ENCODE data around the gene GDA.

GDA gene

DNA sequence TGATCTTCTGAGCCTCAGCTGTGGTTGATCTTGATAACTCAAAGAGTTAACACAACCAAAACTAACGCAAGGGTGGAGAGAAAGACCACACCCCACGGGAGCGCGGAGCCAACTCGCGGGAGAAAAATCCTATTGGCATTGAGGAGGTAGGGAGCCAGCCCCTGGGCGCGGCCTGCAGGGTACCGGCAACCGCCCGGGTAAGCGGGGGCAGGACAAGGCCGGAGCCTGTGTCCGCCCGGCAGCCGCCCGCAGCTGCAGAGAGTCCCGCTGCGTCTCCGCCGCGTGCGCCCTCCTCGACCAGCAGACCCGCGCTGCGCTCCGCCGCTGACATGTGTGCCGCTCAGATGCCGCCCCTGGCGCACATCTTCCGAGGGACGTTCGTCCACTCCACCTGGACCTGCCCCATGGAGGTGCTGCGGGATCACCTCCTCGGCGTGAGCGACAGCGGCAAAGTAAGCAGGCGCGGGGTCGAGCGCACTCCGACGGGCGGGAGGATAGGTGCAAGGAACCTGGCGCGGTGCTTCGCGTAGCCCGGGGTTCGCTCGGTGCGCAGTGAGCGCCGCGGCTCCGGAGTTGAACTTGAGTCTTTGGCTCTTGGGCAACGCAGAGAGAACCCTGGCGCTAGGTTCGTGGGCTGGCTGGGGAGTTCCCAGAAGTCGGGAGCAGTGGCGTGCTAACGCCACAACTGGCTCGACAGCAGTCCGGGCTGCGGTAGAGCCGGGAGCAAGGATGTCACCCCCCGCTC lies at the start of gene GDA:
GDA (plus strand) TSS at position 210 of the 745 bp plus-strand sequence; CDS start at position 330, 120 bp downstream.
- no peak for DNase-seq (ENCODE audit: low read depth)
- H3K4me3 ChIP-seq (ENCODE audit: low read depth, low read length), result no peak within 1 kb of the TSS
- TF ChIP-seq, protein P1, sequence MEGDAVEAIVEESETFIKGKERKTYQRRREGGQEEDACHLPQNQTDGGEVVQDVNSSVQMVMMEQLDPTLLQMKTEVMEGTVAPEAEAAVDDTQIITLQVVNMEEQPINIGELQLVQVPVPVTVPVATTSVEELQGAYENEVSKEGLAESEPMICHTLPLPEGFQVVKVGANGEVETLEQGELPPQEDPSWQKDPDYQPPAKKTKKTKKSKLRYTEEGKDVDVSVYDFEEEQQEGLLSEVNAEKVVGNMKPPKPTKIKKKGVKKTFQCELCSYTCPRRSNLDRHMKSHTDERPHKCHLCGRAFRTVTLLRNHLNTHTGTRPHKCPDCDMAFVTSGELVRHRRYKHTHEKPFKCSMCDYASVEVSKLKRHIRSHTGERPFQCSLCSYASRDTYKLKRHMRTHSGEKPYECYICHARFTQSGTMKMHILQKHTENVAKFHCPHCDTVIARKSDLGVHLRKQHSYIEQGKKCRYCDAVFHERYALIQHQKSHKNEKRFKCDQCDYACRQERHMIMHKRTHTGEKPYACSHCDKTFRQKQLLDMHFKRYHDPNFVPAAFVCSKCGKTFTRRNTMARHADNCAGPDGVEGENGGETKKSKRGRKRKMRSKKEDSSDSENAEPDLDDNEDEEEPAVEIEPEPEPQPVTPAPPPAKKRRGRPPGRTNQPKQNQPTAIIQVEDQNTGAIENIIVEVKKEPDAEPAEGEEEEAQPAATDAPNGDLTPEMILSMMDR (conservative IDR thresholded peaks at IDR 0.05; ENCODE audit: low read depth, low read length), result no peak

DNA sequence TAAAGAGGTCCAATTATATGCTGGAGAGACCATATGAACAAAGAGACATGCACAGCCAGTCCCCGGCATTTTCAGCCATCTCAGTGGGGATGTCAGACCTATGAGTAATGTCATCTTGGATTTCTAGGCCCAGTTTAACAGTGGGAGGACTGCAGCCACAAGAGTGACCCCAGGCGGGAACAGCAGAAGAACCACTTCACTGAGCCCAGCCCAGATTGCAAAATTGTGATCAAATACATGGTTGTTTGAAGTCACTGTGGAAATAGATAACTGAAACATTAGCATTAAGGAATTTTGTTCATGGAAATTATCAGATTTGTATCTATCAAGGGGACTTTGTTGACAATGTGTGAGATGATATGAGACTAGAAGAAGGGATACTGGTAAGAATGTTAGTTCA lies 46.7 kb upstream of the GDA start:
- no peak for DNase-seq (ENCODE audit: low read depth)
- no peak overlapping the region for H3K4me3 ChIP-seq (ENCODE audit: low read depth, low read length)
- TF ChIP-seq, protein P1 (conservative IDR thresholded peaks at IDR 0.05; ENCODE audit: low read depth, low read length), result no peak

- no peak overlapping the region for H3K4me3 ChIP-seq (ENCODE audit: low read depth, low read length)
- TF ChIP-seq, protein P1 (conservative IDR thresholded peaks at IDR 0.05; ENCODE audit: low read depth, low read length), result no peak
- DNase-seq (ENCODE audit: low read depth), result no peak
Observed at GRCh38 chr9:72113056-72113455, 36.2 kb upstream of the GDA start.

DNA sequence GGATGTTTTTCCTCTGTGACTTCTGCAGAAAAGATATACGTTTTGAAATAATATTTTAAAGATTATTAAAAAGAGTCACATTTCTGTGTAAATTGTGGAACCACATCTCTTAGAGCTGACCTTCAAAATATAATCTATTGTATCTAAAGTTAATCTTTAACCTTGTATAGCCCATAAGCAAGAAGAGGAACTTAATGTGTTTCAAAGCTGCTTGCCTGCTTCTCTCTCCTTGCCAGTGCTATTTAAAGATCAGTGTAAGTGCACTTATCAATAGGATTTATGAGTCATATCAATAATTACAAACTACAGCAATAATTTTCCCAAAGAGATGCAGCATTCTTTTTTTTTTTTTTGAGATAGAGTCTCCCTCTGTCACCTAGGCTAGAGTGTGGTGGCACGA lies 29.4 kb upstream of the GDA start:
- no peak for DNase-seq (ENCODE audit: low read depth)
- no peak overlapping the region for H3K4me3 ChIP-seq (ENCODE audit: low read depth, low read length)
- TF ChIP-seq, protein P1 (conservative IDR thresholded peaks at IDR 0.05; ENCODE audit: low read depth, low read length), result no peak

GRCh38 chr9:72124947-72125346 lies 24.3 kb upstream of the GDA start:
- no peak for DNase-seq (ENCODE audit: low read depth)
- no peak overlapping the region for H3K4me3 ChIP-seq (ENCODE audit: low read depth, low read length)
- TF ChIP-seq, protein P1 (conservative IDR thresholded peaks at IDR 0.05; ENCODE audit: low read depth, low read length), result no peak

DNA sequence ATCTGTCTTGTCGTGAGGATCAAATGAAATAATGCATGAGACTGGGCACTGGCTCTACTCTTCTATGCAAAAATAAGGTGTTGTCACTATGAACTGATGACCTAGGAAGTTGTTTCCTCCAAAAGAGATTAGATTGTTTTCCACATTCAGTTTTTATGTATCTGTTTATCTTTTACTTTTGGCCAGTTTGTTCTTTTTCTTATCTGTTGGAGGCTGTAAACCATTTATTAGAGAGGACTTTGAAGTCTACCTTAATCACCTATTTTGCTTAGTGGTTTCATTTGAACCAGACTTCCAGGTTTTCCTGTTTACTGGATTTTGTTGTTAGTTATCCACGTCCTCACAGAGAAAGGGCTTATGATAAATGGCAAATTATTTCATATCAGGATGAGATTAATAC lies 21.5 kb upstream of the GDA start:
- DNase-seq (ENCODE audit: low read depth), result no peak
- TF ChIP-seq, protein P1 (conservative IDR thresholded peaks at IDR 0.05; ENCODE audit: low read depth, low read length), result no peak
- H3K4me3 ChIP-seq (ENCODE audit: low read depth, low read length), result no peak overlapping the region

DNA sequence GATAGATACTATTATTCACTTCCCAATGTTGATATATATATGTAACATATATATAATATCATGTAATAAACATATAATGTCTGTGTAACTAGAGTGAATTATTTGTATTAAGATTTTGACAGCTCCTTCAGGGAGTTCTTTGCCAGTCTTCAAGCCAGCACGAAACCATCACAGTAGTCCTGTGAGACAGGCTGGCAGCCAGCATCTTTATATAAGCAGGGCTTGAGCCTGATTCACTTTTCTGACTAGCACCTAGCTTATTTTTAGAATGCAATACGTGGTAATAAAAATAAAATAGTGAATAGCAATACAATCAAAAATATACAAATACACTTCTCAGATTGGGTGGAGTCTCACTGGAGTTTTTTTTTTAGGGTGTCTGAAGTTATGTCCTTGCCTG lies 20.7 kb upstream of the GDA start:
- TF ChIP-seq, protein P1 (conservative IDR thresholded peaks at IDR 0.05; ENCODE audit: low read depth, low read length), result no peak
- DNase-seq (ENCODE audit: low read depth), result no peak
- H3K4me3 ChIP-seq (ENCODE audit: low read depth, low read length), result no peak overlapping the region
